NCI-H2196 treated with DMSO at 0.1 percent for 48 hours (cell line): ENCODE data around the gene LBH.

ENCODE experiments used
- DNase-seq: peaks from one replicate; lab custom pipeline; 2025; ENCODE audit not compliant: unreplicated experiment; lab: John Stamatoyannopoulos, UW

LBH gene

DNA sequence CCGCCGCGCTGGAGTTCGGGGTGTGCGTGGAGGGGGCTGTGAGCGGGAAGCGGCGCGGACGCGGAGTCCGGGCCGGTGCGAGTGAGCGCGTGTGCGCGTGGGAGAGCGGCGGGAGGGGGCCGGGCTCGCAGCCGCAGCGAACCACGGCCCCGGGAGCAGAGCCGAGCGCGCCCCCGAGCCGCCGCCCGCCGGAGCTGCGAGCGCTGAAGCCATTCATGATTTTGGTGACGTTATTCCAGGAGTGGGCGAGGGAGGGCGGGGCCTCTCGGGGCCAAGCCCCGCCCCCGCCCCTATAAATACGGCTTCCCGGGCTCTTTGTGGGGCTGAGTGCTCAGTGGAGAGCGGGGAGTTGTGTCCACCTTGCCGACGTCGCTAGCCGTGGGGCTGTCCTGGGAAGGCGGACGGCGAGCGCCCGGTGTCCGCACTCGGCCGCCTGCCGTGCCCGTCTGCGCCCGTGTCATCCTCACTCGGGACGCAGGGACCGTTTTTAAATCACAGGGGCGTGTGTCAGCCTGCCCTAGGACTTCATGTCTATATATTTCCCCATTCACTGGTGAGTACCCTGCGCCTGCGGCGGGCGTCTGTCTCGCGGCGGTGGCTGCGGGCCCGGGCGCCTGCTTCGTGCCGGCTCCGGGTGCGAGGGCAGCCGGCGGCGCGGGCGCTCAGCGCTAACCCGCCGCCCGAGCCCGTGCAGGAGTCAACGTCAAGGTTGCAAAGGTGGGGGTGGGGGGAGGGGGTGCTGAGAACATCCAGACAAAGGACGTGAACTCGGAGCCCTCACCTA, at the start of gene LBH:
Gene LBH, plus strand, starts transcription at position 323 of the 784 bp plus-strand sequence. Its CDS starts 205 bp downstream, at position 528.
- peak; percentile 56 for DNase-seq

- no peak for DNase-seq
These were observed 47.3 kb upstream of the LBH start for GRCh38 chr2:30184035-30184434.

DNA sequence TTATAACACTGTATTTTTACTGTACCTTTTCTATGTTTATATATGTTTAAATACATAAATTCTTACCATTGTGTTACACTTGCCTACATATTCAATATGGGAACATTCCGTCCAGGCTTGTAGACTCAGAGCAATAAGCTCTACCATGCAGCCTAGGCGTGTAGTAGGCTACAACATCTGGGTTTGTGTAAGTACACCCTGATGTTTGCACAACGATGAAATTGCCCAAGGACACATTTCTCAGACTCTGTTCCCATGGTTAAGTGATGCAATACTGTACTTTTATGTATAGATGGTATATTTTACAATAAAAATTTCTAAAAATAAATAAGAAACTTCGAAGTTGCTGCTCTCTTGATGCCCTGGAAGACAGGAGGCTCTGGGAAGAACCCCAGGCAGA, 46.2 kb upstream of the LBH start:
- no peak for DNase-seq

GRCh38 chr2:30188292-30188691, 43.0 kb upstream of the LBH start:
- DNase-seq: no peak

DNA sequence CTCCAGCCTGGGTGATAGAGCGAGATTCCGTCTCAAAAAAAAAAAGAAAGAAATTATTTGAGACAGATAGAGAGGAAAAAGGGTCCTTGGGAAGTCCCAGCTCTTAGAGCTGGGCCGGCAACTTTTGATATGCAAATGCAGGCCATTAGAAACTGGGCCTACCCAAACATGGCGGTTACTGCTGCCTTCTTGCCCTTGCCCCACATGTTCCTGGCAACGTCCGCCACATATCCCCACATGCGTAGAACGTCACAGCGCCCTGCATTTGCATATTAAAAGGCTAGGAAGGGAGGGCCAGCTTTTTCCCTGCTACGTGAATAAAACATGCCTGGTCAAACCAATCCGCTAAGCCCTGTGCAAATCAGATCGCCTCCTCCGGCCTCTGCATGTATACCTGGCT, 40.7 kb upstream of the LBH start:
- no peak for DNase-seq

- no peak for DNase-seq
These were observed 40.2 kb upstream of the LBH start for GRCh38 chr2:30191107-30191506.

GRCh38 chr2:30191819-30192271, 39.5 kb upstream of the LBH start:
- no peak for DNase-seq

DNA sequence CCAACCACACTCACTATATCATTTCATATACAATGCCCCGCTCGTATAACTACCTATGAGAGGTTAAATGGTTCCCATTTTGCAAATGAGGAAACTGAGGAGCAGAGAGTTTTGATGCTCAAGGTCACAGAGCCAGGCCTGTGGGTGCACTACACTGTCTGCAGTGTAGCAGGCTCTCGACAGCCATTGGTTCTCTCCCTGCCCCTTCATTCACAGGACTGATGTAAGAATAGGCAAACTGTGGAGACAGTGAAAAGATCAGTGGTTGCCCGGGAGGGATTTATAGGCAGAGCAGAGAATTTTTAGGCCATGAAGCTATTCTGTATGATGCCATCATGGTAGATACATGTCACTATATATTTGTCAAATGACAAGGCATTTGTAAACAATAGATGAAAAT, 39.0 kb upstream of the LBH start:
- no peak for DNase-seq

GRCh38 chr2:30193104-30193681, 38.1 kb upstream of the LBH start:
- no peak for DNase-seq

DNA sequence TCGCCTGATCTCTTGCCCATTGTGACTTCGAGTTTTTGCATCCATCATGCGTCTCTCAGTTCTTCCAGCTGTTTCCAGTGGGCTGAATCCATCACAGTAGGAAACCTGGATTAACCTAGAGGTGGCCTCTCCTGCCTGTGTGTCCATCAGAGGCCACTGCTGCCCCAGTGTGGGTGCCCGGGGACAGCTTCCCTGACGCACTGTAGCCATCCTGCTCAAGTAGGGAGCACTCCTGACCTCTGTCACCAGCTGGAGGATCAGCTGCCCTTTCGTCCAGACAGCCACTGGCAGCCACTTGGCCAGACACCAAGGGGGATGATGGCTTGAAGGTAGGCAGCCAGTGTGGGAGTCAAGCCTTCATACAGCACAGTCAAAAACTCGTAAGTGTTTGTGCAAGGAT, 36.9 kb upstream of the LBH start:
- no peak for DNase-seq

- no peak for DNase-seq
These were observed 36.3 kb upstream of the LBH start for GRCh38 chr2:30195016-30195415.

- no peak for DNase-seq
These were observed 33.7 kb upstream of the LBH start for GRCh38 chr2:30197570-30198192.

GRCh38 chr2:30201990-30202389, 29.3 kb upstream of the LBH start:
- DNase-seq: no peak

- no peak for DNase-seq
These were observed 28.2 kb upstream of the LBH start for GRCh38 chr2:30203156-30203555.

DNA sequence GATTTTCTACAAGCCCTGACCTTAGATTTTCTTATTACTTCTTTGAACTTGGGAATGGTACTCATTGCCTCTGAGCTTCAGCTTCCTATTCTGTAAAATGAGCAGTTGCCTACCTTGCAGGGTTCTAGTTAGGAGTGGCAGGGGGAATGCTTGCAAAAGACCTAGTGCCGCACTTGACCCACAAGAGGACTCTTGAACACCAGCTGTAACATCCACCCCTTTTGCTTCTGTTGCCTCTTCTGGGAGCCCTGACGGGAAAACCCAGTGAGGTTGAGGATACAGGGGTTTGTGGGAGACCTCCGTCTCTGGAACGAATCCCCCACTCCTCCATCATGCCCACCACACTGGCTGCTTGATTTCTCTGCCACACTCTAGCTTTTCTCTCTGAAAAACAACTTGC, 27.1 kb upstream of the LBH start:
- DNase-seq: no peak

GRCh38 chr2:30205456-30205855, 25.9 kb upstream of the LBH start:
- DNase-seq: no peak

DNA sequence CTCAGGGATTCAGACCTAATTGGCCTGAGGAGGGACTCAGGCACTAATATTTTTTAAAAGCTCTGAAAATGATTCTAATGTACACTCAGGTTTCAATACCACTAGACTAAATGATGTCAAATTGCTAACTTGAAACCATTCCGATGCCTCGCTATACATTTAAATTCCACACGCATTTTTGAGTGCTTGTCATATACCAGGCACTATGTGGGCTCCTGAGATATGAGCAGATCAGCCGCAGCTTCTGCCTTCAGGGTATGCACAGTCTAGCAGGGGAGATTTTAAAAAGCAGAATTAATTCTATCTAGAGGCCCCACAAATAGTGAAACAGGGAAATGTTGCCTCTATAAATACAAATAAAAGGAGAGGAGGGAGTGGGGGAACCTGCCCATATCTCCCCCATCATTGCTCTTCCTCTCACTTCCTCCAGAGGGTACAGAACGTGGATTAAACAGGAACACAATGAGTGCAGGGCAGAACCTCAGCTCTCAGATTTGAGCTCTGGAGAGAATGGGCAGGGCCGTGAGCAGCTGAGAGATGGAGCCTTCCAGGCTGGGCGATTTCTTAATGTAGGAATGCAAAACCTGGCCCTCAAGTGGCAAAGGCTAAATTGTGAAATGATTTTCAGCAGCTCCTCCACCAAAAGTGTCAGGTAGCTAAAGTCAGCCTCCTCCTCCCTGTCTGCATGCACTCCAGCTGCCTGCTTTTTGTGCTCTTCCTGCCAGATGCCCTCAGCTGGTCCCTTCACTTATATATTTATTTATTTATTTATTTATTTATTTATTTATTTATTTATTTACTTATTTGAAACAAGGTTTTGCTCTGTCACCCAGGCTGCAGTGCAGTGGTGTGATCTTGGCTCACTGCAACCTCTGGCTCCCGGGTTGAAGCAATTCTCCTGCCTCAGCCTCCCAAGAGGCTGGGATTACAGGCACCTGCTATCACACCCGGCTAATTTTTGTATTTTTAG, 24.6 kb upstream of the LBH start:
- no peak for DNase-seq

DNA sequence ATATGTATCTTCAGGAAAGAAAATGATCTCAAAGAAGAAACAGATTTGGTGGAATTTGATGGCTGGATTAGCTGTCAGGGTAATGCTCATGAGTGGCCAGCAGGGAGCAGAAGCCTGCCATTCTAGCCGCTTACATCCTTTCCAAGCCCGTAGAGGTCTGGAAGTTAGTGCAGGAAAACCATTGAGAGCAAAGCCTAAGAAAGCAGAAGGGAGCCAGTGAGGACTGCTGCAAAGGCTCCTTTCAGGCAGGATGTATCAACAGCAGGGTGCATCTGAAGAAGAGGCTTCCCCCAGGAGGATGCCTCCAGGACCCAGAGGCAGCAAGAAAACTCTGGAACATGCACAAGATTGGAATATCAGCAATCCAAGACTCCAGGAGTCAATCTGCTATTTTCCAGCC, 22.9 kb upstream of the LBH start:
- DNase-seq: peak; percentile 68

DNA sequence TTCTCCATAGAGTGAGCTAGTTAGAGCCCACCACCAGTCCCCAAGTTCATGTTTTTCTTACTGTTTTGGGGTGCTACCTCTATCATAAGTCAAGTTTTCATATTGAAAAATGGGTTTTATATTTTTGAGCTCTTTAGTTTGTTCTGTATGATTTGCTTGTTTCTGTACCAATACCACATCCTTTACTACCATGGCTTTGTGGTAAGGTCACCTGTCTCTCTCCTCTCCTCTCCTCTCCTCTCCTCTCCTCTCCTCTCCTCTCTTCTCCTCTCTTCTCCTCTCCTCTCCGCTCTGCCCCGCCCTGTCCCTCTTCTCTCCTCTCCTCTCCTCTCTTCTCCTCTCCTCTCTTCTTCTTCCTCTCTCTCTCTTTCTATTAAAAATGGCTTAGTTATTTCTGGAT, 22.1 kb upstream of the LBH start:
- DNase-seq: no peak

GRCh38 chr2:30213326-30213725, 18.0 kb upstream of the LBH start:
- no peak for DNase-seq

DNA sequence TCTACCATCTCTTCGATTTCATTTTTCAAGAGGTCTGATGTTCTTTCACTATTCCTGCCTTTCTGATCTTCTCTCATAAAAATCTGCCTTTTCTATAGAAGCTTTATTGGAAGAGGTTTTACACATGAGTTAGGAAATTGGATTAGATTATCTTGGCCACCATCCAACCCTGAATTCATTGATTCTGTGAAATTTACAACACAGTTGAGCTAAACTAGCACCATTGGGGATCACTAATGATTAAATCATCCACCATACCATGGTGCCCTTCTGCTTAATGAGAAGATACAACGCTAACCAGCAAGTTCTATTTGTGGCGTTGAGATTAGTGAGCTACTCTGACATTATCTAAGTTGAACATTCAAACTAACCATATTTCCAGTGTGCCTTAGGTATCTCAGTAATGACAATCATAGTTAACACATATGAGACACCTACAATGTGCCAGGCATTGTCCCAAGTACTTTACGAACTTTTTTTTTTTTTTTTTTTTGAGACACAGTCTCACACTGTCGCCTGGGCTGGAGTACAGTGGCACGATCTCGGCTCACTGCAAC, 17.3 kb upstream of the LBH start:
- no peak for DNase-seq
